GM19099 (cell line): ENCODE data around the gene PLG.
"Not testable (repeated sequence)": the region's sequence is repeated elsewhere in the genome, so short reads cannot be mapped to it uniquely, and the experiment has no call there.

Source experiments
- POLR2A ChIP-seq: IDR thresholded peaks from 3 replicates; pipeline ENCODE4 v1.6.1; 2011; ENCODE audit warnings: low read depth; ENCODE audit not compliant: insufficient read length; ENCODE audit errors: extremely low read depth

Gene PLG

DNA sequence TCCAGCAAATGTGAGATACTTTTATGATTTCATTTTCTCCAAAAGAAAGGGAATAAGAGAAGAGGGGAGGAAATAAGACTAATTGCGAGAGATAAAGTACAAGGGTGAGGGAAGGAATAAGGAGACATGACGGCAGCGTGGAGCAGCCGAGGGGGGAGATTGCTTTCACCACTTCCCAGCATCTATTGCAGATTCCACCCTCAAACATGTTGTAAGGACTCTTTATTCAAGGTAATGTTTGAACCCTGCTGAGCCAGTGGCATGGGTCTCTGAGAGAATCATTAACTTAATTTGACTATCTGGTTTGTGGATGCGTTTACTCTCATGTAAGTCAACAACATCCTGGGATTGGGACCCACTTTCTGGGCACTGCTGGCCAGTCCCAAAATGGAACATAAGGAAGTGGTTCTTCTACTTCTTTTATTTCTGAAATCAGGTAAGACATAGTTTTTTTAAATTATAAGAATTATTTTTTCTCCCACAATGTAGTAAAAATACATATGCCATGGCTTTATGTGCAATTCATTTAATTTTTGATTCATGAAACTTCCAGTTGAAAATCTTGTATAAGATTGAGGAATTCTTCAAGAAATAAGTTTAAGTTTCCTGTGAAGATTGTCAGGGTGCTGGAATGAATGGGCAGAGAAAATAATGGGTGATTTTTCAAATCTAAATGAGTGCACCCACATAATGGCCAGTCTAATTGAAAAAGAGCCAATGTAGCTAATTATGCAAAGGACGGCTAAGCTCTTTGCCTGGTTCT is at the start of gene PLG:
TSS of gene PLG (plus strand) at position 327 of the 763 bp plus-strand sequence. CDS start at position 388, 61 bp downstream.
- not testable (repeated sequence) for TF ChIP-seq POLR2A

DNA sequence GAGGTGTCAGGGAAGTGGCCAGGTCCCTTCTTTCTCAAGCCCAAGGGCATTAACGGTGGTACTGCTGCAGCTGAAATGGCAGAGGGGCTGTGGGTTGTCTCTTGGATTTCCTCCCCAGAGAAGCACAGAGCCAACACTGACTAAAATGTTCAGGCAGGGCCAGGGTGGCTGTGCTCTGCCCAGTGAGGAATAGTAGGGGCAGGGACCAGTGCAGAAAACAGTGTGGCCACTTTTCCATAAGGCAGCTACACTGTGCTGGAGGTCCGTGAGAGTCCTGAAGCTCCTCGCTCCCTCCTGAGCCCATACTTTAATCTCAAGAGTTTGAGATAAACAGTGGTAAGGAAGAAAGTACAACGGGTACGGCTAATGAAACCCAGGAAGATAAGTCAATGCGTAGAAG is 42.5 kb upstream of the PLG start:
- no peak for TF ChIP-seq POLR2A

DNA sequence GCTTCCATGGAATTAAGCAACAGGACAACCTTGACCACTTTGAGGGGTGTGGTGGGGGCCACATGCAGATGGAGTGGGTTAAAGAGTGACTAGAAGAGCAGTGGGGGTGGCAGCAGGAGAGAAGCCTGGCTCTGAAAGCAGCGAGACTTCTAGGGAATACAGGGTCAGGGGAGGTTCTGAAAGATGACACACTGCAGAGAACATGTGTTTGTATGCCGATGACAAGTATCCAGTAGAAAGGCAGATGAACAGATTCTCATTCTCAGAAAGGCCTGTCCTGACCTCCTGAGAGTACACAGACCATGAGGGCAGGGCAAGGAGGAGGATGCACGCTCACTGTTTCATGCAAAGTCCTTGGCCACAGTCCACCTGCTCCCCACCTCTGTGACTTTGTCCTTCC is 40.8 kb upstream of the PLG start:
- TF ChIP-seq POLR2A, result no peak

DNA sequence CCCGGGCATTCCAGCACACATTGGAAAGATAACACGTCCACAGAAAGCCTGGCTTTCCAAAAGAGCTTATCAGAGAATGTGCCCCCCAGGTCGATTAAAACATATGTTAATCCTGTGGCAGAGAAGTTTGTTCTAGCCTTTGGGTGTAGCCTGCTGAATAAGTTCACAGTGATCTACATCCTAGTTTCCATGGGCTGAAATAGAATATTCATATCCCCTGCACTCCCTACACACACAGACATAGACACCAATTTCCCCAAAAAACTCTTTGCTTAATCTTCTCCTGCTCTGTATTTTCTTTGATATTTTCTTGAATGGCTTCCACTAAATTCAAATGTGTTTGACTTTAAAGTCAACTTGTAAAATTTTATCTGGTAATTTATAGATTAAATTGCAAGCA is 39.6 kb upstream of the PLG start:
- TF ChIP-seq POLR2A, result no peak

DNA sequence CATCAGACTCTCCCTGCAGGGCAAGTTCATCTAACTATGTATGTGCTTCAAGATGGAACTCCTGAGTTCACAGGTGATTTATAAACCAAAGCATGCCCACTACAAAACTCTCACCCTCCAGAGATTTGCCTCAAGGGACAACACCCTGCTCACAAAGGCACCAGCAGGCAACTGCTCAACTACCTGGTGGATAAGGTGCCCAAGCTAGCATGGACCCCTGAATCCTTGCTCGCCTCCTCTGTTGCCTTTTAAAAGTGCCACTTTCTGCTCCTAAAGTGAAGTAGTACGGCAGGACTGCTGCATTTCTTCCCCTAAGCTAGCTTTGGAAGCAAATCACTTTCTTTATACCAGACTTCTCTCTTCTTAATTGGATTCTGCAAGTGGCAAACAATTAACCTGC is 39.2 kb upstream of the PLG start:
- no peak for TF ChIP-seq POLR2A

DNA sequence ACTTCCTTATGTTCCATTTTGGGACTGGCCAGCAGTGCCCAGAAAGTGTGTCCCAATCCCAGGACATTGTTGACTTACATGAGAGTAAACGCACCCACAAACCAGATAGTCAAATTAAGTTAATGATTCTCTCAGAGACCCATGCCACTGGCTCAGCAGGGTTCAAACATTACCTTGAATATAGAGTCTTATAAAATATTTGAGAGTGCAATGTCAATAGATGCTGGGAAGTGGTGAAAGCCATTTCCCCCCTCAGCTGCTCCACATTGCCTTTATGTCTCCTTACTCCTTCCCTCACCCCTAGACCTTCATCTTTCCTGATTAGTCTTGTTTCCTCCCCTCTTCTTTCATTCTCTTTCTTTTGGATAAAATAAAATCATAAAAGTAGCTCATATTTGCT is 37.8 kb upstream of the PLG start, which contains the start of gene LPA:
TSS of gene LPA (minus strand) at position 78 of the 400 bp plus-strand sequence. CDS start at position 17, 61 bp downstream.
- TF ChIP-seq POLR2A, result not testable (repeated sequence)

DNA sequence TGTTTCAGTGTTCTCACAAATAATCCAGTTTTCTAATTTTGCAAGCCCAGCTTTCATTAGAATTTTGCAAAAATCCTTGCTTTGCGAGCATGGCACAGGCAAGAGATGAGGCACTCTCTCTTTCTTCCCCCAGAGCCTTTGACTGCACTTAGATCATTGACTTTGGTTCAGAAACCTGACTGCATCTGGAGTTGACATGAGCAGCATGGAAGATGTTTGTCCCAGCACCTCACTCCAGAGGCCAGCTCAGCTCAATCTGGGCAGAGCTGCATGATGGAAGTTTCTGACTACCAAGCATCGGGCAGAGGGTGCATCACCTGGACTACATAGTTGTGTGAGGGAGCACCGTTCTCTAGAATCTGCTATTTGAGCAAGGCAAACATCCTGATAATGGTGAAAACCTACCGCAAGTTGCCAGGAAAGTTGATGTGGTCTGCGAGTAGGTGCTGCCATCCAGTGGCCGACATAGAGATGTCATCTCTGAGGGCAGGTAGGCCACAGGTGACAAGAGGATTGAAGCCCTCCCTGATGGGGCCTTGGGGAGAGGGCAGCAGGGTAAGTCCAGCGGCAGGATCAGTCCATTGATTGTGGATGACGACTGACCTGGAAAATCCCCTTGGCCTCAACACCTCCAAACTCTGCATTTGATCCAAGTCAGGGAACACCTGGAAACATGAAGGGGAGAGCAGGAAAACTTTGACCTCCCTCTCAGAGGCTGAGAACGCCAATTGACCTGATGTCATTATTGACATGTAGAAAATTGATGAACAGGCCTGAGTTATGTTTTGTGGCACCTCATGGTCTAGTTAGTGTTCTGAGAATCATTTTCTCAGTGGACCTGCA is 34.2 kb upstream of the PLG start:
- no peak for TF ChIP-seq POLR2A

DNA sequence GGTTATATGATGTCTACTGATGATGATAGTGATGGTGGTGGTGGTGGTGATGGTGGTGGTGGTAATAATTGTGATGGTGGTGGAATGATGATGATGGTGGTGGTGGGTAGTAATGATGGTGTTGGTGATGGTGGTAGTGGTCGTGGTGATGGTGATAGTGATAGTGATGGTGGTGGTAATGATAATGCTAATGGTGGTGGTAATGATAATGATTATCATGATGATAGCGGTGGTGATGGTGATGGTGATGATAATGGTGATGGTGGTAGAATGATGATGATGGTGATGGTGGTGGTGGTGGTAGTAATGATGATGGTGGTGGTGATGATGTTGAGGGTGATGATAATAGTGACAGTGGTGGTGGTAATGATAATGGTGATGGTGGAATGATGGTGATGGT is 33.5 kb upstream of the PLG start:
- TF ChIP-seq POLR2A, result no peak

DNA sequence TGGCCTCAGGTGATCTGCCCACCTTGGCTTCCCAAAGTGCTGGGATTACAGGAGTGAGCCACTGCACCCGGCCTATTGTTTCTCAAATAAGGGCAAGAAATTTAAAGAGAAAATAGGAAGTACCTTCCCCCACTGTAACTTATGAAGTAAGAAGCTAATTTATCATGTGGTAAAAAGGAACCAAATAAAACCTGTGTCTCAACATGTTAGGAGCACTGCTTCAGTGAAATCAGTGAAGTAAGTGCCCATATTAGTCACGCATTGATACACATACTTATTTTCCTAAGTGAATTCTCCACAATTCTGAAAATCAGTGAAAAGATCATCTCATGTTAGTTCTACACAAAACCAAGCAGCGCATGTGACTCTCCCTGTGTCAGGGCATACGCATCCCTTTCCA is 23.8 kb upstream of the PLG start:
- no peak for TF ChIP-seq POLR2A

DNA sequence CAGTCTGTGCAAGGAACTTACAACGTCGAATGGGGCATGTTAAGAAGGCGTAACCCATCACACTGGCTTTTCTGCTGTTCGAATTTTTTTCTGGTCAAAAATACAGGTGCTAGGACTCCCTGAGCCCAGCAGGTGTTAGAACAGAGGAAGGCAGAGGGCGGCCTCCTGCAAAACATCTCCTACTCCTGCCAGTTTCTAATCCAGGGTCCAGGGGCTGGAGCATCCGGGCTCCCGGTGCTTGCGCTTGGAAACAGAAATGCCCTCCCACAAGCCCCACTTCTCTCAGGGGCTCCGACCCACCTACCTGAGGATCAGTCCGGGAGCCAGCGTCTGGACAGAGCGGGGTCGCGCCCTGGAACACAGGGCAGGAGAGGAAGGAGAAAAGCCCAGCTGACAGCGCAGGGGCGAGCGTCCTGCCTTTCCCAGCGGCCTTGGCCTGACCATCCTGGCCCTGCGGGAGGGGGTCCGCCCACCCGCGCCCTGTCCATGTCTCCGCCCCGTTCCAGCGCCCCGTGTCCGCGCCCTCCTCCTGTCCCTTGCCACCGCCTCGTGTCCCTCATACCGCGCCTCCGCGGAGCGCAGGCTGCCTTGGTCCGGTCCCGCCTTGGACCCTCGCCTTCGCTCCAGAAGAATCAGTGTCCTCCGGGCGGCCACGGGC is 23.2 kb upstream of the PLG start:
- no peak for TF ChIP-seq POLR2A

DNA sequence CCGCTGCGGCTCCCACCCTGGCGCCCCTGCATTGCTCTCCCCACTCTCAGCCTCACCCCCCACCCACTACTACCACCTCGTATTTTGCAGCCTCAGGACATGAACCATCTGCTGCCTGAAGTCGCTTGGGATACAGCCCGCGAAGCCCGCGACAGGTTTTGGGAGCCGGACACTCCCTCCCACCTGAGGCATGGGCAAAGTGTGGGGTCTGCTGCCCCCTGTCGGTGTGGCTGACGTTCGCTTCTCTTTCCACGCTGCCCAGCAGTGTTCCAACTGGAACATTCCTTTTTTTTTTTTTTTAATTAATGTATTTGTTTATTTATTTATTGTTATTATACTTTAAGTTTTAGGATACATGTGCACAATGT is 22.7 kb upstream of the PLG start:
- no peak for TF ChIP-seq POLR2A

DNA sequence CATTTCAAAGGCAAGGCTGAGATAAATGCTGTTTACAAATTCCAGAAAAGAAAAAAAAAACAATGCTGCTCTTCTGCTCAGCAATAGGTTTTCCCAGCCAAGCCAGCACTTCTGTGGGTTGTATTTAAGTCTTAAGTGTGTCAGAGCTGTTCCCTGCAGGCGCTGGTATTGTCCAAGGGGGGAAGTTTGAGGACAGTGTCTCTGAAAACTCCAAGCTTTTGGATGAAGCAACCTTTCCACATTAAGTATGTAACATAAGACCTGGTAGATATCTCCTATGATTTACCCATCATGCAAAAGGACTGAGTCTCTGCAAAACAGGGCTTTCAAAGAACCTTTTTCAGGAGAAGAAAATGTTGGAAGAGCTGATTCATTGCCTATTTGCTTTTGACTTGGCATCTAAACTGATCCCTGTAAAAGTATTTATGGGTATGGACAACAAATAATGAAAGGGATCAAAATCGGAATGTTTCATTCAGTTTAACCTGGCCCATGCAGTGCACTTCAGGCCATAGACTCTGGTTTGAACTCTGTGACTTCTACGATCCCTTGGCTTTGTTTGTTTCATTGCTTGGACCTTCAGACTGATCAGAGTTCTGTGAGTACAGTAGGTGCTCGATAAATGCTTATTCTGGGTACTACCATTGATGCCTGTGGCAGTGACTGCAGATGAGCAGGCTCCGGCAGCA is 16.1 kb upstream of the PLG start:
- no peak for TF ChIP-seq POLR2A

DNA sequence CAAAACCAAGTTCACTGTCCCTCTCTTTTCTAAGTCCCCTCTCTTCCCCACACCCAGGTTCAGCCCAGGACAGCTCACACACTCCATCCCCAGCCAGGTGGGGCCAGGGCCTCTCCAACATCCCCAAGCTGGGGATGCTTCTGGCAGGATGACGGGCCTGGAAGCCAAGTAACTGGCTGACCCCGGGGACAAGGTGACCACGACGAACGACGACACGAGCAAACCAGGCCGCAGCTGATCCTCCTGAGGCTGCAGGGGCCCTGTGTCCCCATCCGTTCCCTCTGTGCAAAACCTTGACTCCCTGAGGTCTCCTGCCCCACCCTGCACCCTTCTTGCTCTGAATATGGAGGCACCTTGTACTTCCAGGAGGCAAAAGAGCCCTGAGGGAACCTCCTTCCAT is 11.6 kb upstream of the PLG start:
- TF ChIP-seq POLR2A, result no peak

DNA sequence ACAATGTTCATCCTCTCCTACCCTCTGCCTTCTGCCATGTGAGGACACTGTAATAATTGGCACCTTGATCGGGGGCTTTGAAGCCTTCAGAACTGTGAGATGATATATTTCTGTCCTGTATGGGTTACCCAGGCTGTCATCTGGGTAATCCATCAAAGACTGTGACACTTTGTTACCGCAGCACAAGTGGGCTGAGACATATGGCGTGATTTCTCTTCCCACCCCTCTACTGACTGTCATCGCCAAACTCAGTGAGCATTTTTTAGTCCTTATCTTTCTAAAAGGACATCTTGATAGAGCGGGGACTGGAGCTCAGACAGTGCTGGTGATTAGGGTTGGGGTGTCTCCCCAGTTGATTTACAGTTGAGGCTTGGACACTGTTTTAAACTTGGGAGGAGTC is 10.4 kb upstream of the PLG start:
- no peak for TF ChIP-seq POLR2A
